ENCODE data around the gene RPL36AL.

DNA sequence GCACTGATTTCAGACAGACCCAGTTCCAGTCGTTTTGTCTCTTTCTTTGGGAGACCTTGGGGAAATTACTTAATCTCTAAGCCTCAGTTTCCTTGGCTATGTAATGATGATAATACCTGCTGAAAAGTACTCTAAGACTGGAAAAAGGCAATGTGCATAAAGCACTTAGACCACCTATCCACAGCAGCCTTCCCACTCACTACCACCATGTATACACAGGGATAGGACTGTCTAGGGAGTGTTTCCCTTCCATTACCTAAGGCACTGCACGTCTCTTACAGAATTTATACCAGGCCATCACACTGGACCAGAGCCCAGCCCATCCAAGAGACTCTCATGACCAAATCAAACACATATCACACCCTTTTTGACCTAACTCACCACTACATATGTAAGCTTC lies 40.6 kb downstream of the RPL36AL start:
- TF ChIP-seq EZH2 (IDR thresholded peaks at IDR 0.05; ENCODE audit: insufficient read depth, poor library complexity, severe bottlenecking) (no peak), EZH2phosphoT487 (IDR thresholded peaks at IDR 0.05; ENCODE audit: insufficient read depth, low read depth) (no peak)

All from GM23248 (cell line).